Left renal pelvis (tissue), 4 donors: ENCODE results near the gene NANOGP8. TPM values are rescaled to one million over a fixed set of nuclear protein-coding genes. Genes with fewer than 3 reads are reported as not detected.

Experiments
- DNase-seq, 4 donors: peaks; one replicate each; pipeline ENCODE4 v3.0.0-alpha.2; 2013; ENCODE audit warnings: low read depth in 4 of 4, low spot score in 3 of 4
- polyA plus RNA-seq, 4 donors: library from polyadenylated mRNA; unstranded; fragments of 120-200 nt; gene quantifications; one replicate each; pipeline ENCODE4 v1.2.1, GENCODE V29; 2013; ENCODE audit not compliant: insufficient read length in 4 of 4

NANOGP8 gene
- polyA plus RNA-seq, 4 donors = 0.21 to 0.35 TPM; not detected in 2

- DNase-seq = no peak
These were observed 23.0 kb downstream of the NANOGP8 start for GRCh38 chr15:35061825-35062737.

- no peak for DNase-seq
These were observed 23.8 kb downstream of the NANOGP8 start for GRCh38 chr15:35061161-35061824.

GRCh38 chr15:35060591-35060990 lies 24.5 kb downstream of the NANOGP8 start:
- DNase-seq = no peak

GRCh38 chr15:35058534-35059054 lies 26.5 kb downstream of the NANOGP8 start:
- no peak for DNase-seq

- no peak for DNase-seq
These were observed 29.5 kb downstream of the NANOGP8 start for GRCh38 chr15:35055416-35056105.

- no peak for DNase-seq
These were observed 30.7 kb downstream of the NANOGP8 start for GRCh38 chr15:35054380-35054779.

- no peak for DNase-seq
These were observed 37.1 kb downstream of the NANOGP8 start for GRCh38 chr15:35047996-35048395.

GRCh38 chr15:35047528-35047927 lies 37.6 kb downstream of the NANOGP8 start:
- no peak for DNase-seq

- no peak for DNase-seq
These were observed 41.6 kb downstream of the NANOGP8 start for GRCh38 chr15:35043373-35044095.

GRCh38 chr15:35040339-35041255 lies 44.5 kb downstream of the NANOGP8 start:
- no peak for DNase-seq

- no peak for DNase-seq
These were observed 46.3 kb downstream of the NANOGP8 start for GRCh38 chr15:35038626-35039451.

Other genes starting within 250 kb of the NANOGP8 start
- 10 to 100 TPM; 38.5 to 52.2 (median 43.7) TPM for gene AQR, start 115.6 kb downstream of the NANOGP8 start, polyA plus RNA-seq
- gene ZNF770, start 97.0 kb downstream of the NANOGP8 start, polyA plus RNA-seq = 10 to 100 TPM; 44.2 to 81.2 (median 63.1) TPM